Peyer's patch (tissue), 4 donors: ENCODE results near the gene SEM1.

Experiments used
- CTCF ChIP-seq, 6 experiments: fragments of 450-650 bp in 4 of 6; fragments of 200-600 bp in 2 of 6; sonication (generic) in 1 of 6; IDR thresholded peaks; one replicate each; pipeline ENCODE4 v1.5.1; 2017 to 2019; ENCODE audit warnings: antibody characterized with exemption in 6 of 6, mild to moderate bottlenecking in 3 of 6, moderate library complexity in 1 of 6
- POLR2A ChIP-seq, 2 donors: fragments of 450-650 bp; IDR thresholded peaks; one replicate each; pipeline ENCODE4 v1.5.1; 2017; ENCODE audit warnings: antibody characterized with exemption in 2 of 2, mild to moderate bottlenecking in 2 of 2, moderate library complexity in 2 of 2

GRCh38 chr7:96676919-96677318 lies 32.7 kb downstream of the SEM1 start:
- TF ChIP-seq CTCF (IDR thresholded peaks at IDR 0.05) (no peak), POLR2A (IDR thresholded peaks at IDR 0.05) (no peak)
